Endometrium (tissue), 2 donors: ENCODE results near the gene CRACDL.

Source experiments
- FAIRE-seq: peaks from 2 replicates; lab custom pipeline; 2012; peaks lifted over from hg19 to GRCh38; lab: Jason Lieb, UNC
- donor health status: control.
- donor health status: control.

CRACDL gene

DNA sequence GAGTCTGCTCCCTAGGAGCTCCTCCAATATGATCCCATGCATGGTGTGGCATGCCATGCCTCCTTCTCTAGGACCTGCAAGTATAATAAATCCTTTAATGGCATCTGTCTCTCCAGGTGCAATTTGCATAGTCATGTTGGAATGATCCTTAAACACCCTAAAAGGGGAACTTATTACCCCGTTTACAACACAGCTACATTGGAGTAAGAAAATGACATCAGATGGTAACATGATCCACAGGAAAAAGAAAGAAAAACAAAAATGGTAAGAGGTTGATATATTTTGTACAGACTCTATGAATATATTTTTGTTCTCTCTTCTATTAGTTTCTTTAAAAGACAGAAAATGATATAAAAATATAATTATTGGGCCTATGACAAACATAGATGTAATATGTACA, 79.0 kb downstream of the CRACDL start:
- no peak for FAIRE-seq

DNA sequence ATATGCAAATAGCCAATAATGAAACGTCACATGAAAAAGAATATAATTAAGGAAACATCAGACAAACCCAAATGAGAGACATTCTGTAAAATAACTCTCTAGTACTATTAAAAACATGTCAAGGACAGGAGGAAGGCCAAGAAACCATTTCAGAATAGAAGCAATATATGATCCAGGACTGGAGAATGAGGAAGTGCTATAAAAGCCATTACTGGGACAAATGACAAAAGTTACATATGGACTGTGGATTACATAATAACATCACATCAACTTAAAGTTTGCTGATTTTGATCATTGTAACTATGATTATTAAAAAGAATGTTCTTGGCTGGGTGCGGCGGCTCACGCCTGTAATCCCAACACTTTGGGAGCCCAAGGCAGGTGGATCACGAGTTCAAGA, 81.3 kb downstream of the CRACDL start:
- no peak for FAIRE-seq

DNA sequence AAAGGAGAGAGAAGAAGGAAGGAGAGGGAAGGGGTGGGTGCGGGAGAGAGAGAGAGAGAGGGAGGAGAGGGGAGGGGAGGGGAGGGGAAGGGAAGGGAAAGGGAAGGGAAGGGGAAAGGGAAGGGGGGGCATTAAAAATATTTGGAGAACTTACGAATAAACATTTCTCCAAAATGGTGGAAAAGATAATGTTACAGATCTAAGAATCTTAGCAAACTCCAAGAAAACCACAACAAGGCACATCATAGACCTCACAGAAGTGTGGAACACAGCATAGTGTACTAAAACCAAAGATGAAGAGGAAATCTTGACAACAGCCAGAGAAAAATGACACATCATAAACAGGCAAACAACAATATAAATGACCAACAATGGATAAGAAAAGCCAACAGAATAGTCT, 83.1 kb downstream of the CRACDL start:
- FAIRE-seq: no peak

DNA sequence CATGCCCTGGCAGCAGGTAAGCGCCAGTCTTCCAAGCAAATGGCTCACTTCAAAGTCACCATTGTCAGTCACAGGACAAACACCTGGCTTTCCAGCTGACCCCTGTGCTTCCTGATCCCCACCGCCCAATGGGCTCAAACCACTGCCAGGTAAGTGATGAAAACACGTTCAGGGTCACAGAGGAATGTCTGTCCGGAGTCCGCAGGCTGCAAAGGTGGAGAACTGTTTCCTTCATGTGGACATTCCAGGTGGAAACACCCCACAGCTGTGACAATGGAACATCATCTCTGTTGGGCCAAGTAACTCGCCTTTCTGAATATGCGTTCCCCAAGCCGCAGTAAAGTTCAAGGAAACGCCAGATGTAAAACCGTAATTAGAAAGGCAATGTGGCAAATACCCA, 86.0 kb downstream of the CRACDL start:
- FAIRE-seq: no peak

DNA sequence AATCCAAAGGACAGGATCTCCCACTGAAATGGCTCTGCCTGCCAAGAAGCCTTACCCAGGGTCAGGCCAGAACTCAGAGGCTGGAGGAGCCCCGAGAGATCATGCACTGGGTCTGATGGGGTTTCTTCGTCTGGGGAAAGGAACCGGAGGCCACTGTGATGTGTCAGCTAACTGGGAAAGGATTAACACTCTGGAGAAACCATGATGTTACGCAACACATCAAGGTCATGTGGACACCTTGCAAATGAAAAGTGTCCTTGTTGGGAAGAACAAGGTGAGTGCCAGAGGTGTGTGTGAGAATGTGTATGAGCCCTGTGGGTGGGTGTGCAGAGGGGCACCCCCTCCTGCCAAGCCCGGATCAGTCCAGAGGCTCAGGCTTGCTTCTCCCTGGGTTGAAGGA, 86.9 kb downstream of the CRACDL start:
- no peak for FAIRE-seq

DNA sequence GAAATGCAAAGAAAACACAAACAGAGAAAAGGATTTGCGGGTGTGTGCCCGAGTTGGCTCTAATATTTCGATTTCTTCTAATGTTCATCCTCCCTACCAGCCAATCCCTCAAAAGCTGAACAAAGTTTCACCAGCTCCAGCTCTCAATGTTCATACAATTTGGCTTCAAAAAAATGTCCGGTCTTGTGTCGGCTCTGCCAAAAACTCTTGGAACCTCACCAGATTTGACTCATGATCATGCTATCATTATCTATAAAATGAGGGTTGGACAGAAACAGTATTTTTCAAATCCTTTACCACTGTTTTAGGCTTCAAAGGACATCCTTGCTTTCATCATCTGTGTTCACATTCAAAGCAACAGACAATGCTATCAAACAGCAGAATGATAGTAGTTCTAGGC, 88.2 kb downstream of the CRACDL start:
- no peak for FAIRE-seq

DNA sequence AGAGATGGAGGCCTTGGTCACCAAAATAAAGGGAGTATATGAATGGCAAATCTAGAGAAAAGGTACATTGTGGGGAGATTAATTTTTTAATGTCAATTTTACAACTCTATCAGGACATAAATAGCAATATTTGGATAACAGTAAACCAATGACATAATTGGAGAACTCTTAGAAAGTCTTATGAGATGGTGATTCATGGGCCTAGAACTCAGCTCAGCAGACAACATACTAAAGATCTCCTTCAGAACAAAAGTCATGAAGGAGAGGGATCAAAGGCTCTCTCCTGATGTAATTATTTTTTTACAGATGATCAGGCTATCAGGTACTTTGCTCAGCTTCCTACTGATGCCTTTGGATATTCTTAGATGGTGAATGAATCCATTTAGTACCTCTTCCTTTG, 90.0 kb downstream of the CRACDL start:
- FAIRE-seq: no peak

DNA sequence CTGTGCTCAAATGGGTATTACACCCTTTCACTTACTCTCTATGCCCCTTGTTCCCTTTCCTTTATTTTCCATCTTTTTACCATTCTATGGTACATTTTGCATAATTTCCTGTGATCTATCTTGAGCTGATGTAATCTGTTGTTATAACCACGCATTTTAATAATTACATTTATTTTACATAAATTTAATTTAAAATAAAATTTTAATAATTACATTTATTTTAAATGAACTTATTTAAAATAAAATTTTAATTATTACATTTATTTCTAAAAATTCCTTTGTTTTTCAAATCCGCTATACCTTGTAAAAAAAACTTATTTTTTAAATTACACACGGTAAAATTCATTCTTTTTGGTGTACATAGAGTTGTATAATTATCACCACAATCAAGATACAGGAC, 93.9 kb downstream of the CRACDL start:
- FAIRE-seq: peak; percentile 62

DNA sequence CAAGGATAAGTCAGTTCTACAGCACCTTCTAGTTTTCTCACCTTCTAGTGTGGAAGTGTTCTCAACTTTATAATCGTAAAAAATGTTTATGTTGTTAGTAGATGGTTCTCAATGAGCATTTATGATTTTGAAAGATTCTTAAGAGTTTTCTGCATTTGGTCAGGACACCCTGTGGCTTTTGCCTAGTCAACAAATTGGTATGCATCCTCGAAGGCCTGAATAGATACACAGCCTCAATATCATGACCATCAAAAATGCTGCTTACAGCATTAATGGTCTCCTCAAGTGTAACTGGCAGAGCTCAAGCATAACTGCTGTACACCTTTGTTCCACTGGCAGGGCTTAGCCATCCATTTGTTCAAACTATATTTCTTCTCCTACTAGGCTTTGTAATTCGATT, 96.7 kb downstream of the CRACDL start:
- FAIRE-seq: no peak

DNA sequence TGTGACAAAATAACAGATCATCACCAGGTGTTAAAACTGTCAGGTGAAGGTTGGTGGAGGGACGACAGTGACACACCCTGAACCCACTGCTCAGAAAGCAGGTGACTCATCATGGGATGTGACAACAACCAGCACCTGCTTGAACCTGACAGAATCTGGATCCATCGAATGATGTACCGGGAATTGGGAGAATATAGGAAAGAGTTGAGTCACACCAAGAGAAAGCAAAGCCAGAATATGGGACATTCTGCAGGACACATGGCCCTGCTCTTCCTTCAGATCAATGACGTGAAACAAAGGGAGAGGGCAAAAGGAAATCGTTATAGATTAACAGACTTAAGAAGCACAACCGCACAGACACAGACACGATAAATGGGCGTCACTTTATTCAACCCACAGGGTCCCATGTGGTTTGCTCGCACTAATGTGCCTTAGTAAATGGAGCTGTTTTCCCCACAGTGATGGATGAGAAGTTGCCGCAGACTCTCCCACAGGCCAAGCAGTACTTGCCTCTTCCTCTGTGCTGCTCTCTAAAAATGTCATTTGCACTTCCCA, 100.1 kb downstream of the CRACDL start:
- no peak for FAIRE-seq

DNA sequence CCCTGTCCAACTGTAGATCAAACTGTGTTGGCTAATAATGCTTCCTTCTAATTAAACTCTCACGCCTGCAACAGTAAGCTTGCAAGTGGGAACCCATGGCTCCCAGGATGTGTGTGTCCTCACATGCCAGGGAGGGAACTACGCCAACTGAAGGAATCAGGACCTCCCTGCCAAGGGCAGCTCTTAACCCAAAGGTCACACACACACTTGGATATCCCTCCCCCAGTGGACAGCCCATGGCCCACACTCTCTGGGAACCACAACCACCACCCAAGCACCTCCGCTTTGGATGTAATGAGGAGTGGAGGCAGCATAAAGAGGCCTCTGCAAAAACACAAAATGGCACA, 102.1 kb downstream of the CRACDL start:
- FAIRE-seq: no peak

DNA sequence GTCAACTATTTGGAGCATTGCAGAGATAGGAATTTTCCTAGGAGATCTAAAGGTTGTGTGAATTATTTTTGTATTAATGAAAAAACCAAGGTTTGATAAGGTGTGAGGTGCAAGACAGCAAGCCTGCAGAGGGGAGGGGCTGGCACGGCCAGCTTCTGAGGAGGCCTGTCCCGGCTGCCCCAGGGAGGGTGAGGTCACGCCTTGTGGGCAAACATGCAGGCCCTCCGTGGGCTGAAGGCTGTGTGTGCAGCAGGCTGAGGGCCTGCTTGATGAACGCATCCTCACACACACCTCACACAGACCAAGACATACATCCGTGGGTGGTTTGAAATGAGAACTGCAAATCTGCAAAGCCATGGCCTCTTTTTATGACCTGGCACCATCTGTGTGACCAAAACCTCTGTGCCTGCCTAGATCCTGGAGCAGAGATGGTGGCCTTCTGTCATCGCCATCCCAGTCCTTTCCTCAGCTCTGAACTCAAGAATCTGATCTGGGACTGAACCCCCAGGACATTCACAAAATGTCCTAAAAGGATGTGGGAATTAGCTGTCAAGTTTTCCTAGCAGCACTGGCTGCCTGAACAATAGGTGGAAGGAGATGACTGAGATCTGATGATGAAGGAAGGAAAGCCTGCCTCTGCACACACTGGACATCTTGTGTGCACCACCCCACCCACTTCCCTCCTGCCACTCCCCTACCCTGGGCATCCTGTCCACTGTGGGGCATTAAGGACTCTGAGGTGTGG, 102.7 kb downstream of the CRACDL start:
- FAIRE-seq: no peak

DNA sequence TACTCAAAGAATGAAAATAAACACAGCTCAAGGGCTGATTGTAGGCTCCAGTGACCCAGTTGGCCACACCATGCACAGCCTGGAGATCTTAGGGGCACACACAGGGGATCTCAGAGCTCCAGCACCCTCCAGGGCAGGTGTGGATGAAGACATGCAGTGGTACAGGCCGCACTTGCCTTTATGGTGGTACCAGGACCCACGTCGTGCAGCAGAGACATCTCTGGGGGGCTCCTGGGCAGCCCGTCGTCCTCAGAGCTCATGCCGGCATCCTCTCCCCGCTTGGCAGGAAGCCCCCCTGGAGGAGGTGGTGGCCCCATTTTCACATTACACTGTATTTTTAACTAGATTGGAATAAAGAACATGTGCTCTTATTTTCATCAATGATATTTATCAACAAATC, 103.9 kb downstream of the CRACDL start:
- FAIRE-seq: no peak

DNA sequence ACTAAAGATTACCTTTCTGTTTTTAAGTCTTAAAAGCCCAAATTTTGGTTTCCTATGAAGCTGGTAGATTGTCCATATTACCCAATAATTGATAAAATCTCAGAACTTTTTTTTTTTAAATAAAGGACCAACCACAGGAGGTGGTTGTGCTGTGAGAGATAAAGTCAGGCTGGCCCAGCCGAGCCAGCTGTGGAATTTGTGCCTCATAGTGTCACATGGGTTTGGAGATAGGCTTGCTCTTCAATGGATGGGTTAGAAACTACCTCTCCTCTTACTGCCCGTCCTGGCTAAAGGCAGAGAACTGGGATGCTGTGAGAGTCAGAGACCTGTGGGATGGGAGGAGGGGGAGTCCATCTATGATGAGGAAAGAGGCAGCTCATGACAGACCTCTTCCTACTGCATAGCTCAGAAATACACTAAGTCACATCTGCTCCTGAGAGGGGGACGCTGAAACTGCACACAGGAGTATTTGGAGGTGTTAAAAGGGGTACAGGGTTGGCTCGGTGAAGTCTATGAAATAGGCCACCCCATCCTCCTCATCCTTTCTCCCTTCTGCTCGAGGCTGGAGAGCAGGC, 105.4 kb downstream of the CRACDL start:
- no peak for FAIRE-seq

DNA sequence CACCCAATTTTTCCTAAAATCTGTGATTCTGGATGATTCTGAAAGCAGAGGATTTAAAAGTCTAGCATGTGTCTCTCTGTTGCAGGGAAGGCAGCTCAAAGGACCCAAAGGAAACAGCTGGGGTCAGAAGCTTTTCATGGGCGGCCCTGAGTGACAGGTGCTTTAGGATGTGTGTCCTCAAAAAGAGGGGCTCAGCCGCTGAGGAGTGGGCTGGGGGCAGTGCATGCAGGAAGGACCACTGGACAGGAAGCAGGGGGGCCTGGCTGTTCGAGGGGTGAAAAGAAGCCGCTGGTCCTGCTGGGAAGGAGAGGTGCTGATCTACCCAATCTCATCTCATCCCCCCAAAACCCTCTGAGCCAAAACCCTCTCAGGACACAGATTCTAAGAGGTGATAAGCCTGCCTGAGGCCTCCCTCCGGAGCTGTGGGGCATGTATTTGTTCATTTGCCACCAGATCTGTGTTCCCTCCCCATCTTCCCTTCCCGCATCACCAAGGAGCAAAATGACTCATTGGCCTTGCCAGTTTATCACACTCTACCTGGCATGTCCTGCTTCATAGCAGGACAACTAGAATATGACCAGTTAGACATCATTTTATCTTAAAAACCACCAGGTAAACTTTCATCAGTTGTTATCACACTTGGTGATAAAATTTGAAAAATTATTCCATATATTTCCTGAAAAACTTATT, 106.3 kb downstream of the CRACDL start:
- no peak for FAIRE-seq

DNA sequence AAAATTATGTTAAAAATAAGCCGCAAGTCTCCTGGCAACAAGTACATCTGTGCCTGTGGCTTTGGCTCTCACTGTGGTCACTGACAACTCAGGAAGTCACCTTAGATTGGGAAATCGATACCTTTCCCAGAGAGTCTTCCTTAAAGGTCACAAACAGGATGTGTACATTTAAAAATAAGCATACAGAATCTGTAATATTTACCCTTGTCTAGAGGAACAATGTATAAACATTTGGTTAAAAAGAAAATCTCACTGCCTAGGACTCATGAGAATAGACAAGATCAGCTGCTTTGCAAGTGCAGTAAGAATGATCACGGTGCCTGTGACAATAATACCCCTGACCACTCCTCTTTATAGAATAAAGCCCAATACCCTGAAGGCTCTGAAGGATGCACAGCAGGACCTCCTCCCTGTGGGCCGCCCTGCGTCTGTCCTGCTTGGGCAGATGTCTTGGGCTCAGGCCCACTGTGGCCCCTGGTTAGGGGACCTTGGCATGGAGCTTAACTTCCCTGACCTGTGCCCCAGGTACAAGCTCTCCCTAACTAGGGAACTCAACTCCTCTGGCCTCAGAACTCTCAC, 107.1 kb downstream of the CRACDL start:
- no peak for FAIRE-seq

DNA sequence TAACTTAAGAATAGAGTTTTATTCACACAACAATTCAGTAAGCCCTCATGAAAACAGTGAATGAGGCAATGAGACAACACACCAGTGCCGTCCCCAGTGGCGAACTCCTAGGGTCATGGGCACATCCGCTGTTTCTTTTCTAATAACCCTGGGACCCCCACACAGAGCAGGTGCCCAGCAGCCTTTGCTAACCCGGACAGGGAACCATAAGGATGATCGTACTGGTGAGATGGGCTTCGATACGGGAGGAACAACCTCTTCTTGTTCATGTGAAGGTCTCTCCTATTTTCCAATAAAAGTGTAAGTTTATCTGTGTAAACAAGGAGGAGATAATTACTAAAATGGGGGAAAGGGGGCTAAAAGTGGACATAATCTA, 107.7 kb downstream of the CRACDL start:
- no peak for FAIRE-seq

DNA sequence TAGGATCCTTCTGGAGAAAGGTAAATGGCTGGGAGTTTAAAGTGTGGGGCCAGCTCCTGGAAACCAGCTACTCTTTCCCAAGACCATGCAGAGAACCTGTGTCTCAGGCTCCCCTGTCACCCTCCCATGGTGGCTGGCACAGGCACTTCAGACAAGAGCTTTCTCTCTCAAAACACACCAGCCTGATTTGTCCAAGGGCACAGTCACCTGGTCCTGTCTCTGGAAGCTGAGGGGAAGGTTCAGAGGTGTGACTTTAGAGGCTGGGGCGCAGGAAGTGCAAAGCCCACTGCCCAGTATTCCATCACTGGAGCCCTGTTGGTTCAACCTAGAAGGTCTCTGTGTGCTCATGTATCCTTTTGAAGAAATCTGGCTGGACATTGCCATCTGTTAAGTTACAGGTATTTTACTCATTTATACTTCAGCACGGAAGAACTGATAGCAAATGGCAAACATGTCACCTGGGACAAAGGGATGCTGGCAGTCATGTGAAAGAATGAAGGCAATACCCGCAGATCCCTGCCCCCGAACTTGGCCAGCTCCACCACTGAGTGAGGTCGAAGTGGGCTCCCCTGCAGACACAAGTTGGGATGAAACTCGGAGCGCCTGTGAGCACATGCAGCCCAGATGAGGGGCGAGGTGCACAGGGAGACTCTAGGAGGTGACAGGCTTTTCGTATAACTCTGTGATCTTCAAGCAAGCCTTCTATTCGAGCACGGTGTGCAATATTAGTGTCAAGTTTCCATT, 108.2 kb downstream of the CRACDL start:
- no peak for FAIRE-seq

DNA sequence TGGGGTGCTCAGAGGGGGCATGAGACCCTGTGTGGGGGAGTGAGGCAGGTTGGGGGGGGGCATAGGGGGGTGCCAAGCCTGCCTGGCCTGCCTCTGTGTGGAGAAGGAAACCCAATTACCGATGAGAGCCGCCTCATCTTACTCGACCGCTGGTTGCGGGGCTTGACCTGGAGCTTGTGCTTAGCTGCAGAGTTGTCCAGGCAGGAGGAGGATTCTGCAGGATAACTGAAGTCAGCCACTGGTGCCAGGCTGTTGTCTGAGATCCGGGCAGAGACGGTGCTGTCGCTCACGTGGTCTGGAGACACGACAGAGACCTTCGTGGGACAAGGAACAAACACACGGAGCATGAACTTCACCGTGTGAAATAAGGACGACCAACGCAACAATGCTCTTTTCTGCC, 109.2 kb downstream of the CRACDL start:
- FAIRE-seq: no peak

DNA sequence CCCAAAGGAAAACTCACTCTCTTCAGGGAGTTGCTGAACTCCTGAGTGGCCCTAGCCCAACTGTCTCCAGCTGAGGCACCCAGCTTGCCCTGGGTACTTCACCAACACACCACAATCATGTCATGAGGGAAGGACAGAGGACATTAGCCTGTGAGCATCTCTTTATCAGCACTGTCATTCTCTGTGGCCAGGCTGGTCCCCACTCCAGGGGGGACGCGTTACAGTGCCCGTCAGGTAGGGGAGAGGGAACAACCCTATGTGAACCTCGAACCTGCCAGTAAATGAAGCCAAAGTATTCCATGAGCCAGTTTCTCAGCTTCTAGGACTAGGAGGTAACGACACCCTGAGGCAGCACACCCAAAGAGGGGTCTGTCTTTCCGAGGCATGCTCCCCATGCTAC, 110.2 kb downstream of the CRACDL start:
- no peak for FAIRE-seq

DNA sequence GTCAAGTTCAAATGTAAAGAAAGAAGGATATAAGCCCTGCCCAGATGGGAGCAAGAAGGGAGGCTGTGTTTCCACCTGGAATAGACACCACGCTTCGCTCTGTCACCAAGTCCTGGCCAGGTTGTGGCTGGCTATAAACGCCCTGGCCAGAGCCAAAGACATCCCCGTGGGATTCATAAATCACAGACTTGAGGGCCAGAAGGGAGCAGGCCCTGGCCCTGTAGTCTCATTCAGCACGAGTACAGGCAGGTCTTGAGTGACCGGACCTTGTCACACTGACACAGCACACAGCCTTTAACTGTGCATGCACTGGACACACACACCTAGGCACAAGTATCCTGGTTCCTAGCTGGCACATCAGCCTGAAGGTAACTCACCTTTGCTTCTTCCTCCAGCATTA, 110.6 kb downstream of the CRACDL start:
- no peak for FAIRE-seq

DNA sequence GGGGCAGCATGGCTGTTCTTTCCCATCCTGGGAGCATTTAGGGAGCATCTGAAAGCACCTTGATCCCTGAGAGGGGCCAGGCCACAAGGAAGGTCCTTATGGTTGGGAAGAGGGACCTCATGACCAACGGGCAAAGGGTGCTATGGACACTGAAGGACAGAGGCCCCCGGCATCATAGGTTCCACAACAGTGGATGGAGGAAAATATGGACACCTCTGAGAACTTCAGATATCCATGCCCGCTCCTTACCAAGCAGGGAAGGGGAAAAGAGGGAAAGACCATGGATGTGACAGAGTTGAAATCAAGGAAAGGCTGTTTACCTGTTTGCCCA, 111.0 kb downstream of the CRACDL start:
- no peak for FAIRE-seq
